Measurements from ENCODE around the gene RBBP6. TPM values are rescaled to one million over a fixed set of nuclear protein-coding genes. Genes with fewer than 3 reads are reported as not detected.

RBBP6 gene
- polyA plus RNA-seq, 1 of the 3 experiments (the other 2 are of a cell fraction) = 15.1 TPM

GRCh38 chr16:24552705-24553246, 13.4 kb downstream of the RBBP6 start:
- Histone ChIP-seq H3K36me3 (replicated peaks in 1 of 2; ENCODE audit: control insufficient read depth in 1 of 2, insufficient read depth in 2 of 2, low read length in 1 of 2) (peaks cover 77 to 90% of the 10 kb centered on the region in 2 experiments), H3K4me1 (ENCODE audit: control insufficient read depth in 1 of 2, insufficient read depth in 2 of 2, low read depth in 1 of 2, low read length in 1 of 2) (no peaks in the 10 kb centered on the region; a peak in 2 of 4 replicates), H4K20me1 (ENCODE audit: insufficient read depth) (peaks cover 7% of the 10 kb centered on the region; the same call in 1 of the 2 replicates), H3K27ac (ENCODE audit: low read depth in 2 of 2, low read length in 1 of 2) (no peak overlapping the region), H3K9me3 (no peaks in the 10 kb centered on the region), H2AFZ (ENCODE audit: low read depth) (no peak overlapping the region), H3K4me3 (ENCODE audit: low read depth in 2 of 2, low read length in 1 of 2) (no peak overlapping the region), H3K27me3 (ENCODE audit: insufficient read depth) (no peaks in the 10 kb centered on the region), H3K79me2 (ENCODE audit: insufficient read depth) (peaks cover 52% of the 10 kb centered on the region), H3K4me2 (no peak overlapping the region), H3K9ac (no peak overlapping the region), H3K9me2 (no peaks in the 10 kb centered on the region), H3F3A (replicated peaks; ENCODE audit: insufficient read depth) (peaks cover 4% of the 10 kb centered on the region)
- no peak for DNase-seq
- CTCF ChIA-PET = interaction anchor here (1.3 to 2.8 kb wide), 3 partner anchors 13 to 36 kb away, joined by 3 to 9 read pairs (median 9); no protein-coding TSS in a partner anchor
- 93% methylated on average over 1 of the region's 1 CpG for WGBS (ENCODE audit: low lambda C conversion rate)
- TF ChIP-seq RXRA (IDR thresholded peaks at IDR 0.05; ENCODE audit: borderline replicate concordance, low read depth) = no peak
- no peak for TF ChIP-seq FOXM1 (IDR thresholded peaks at IDR 0.05; ENCODE audit: low read depth)
- TF ChIP-seq SIN3A (IDR thresholded peaks at IDR 0.05; ENCODE audit: borderline replicate concordance, low read depth, low read length) = no peak
- no peak for TF ChIP-seq RFX5 (IDR thresholded peaks at IDR 0.05; ENCODE audit: low read length)
- TF ChIP-seq REST (IDR thresholded peaks at IDR 0.05; ENCODE audit: low read depth, low read length) = no peak
- no peak for TF ChIP-seq NRF1 (IDR thresholded peaks at IDR 0.05; ENCODE audit: low read depth, low read length)
- TF ChIP-seq EP300 (IDR thresholded peaks at IDR 0.05; ENCODE audit: borderline replicate concordance in 1 of 2, low read depth in 1 of 2, low read length in 1 of 2) = no peak
- no peak for TF ChIP-seq MAX (IDR thresholded peaks at IDR 0.05; ENCODE audit: low read depth)
- no peak for TF ChIP-seq TCF12 (IDR thresholded peaks at IDR 0.05)
- no peak for TF ChIP-seq RCOR1 (IDR thresholded peaks at IDR 0.05; ENCODE audit: low read length)
- TF ChIP-seq USF1 (IDR thresholded peaks at IDR 0.05; ENCODE audit: borderline replicate concordance, low read depth) = no peak
- TF ChIP-seq CHD2 (IDR thresholded peaks at IDR 0.05; ENCODE audit: low read length, partially characterized antibody) = no peak
- TF ChIP-seq MXI1 (IDR thresholded peaks at IDR 0.05; ENCODE audit: low read depth, low read length) = no peak
- no peak for TF ChIP-seq NFIC (IDR thresholded peaks at IDR 0.05; ENCODE audit: borderline replicate concordance)
- TF ChIP-seq IRF3 (IDR thresholded peaks at IDR 0.05; ENCODE audit: low read depth, low read length) = no peak
- TF ChIP-seq CTCF (IDR thresholded peaks at IDR 0.05) = no peak
- TF ChIP-seq TAF1 (IDR thresholded peaks at IDR 0.05; ENCODE audit: borderline replicate concordance, low read depth, low read length) = no peak
- TF ChIP-seq POLR2AphosphoS5 (IDR thresholded peaks at IDR 0.05; ENCODE audit: low read depth, low read length) = no peak
- POLR2A ChIA-PET = interaction anchor here (0.6 kb wide), 1 partner anchor 97 kb away, joined by 5 read pairs; no protein-coding TSS in a partner anchor
